OCI-LY3 (cell line): ENCODE data around the gene CCSER2.

Experiments used
- H2AFZ ChIP-seq: fragments of 200-600, 300-600 bp; shearing (Covaris generic); 2 replicates; pipeline ENCODE4 v1.6.0; 2014; ENCODE audit warnings: antibody characterized with exemption, low read depth, low read length
- H3K27ac ChIP-seq: fragments of 200-600, 300-600 bp; sonication (generic); 2 replicates; pipeline ENCODE4 v1.5.1; 2014; ENCODE audit warnings: mild to moderate bottlenecking, low read length, moderate library complexity, mixed read lengths
- H3K27me3 ChIP-seq: fragments of 200-600, 300-600 bp; sonication (generic); 2 replicates; pipeline ENCODE4 v1.6.1; 2014; ENCODE audit warnings: low read depth, low read length, mixed read lengths
- H3K36me3 ChIP-seq: fragments of 200-600, 300-600 bp; sonication (generic); replicated peaks from 2 replicates; pipeline ENCODE3; 2014; ENCODE audit warnings: low read depth, low read length, mixed read lengths
- H3K4me1 ChIP-seq: fragments of 300-600, 200-600 bp; sonication (generic); 2 replicates; pipeline ENCODE4 v1.6.1; 2014; ENCODE audit warnings: low read length, mixed read lengths
- H3K4me2 ChIP-seq: fragments of 200-600, 300-600 bp; sonication (generic); 2 replicates; pipeline ENCODE4 v1.6.1; 2014; ENCODE audit warnings: low read length, mixed read lengths
- H3K4me3 ChIP-seq: fragments of 300-600, 200-600 bp; sonication (generic); 2 replicates; pipeline ENCODE4 v1.5.1; 2014; ENCODE audit warnings: antibody characterized with exemption, mild to moderate bottlenecking, low read length, moderate library complexity
- H3K79me2 ChIP-seq: fragments of 300-600, 200-600 bp; shearing (Covaris generic); 2 replicates; pipeline ENCODE4 v1.6.1; 2014; ENCODE audit warnings: mild to moderate bottlenecking, low read length, mixed read lengths
- H3K9ac ChIP-seq: fragments of 300-600, 200-600 bp; shearing (Covaris generic); 2 replicates; pipeline ENCODE4 v1.6.0; 2014; ENCODE audit warnings: mild to moderate bottlenecking, low read length, moderate library complexity
- H3K9me3 ChIP-seq: fragments of 200-600, 300-600 bp; shearing (Covaris generic); 2 replicates; pipeline ENCODE4 v1.6.1; 2014; ENCODE audit warnings: low read length, mixed read lengths; ENCODE audit not compliant: insufficient read depth
- H4K20me1 ChIP-seq: fragments of 200-600, 300-600 bp; sonication (generic); 2 replicates; pipeline ENCODE4 v1.6.1; 2016; ENCODE audit warnings: low read length, mixed read lengths; ENCODE audit not compliant: insufficient read depth
- EZH2phosphoT487 ChIP-seq: fragments of 200-600 bp; shearing (Covaris generic); IDR thresholded peaks from 2 replicates; pipeline ENCODE4 v1.6.1; 2018; ENCODE audit warnings: antibody characterized with exemption, mixed run types, low read depth
- TF ChIP-seq, protein P1 (sequence below): fragments of 200-600, 300-600 bp; sonication (generic); IDR thresholded peaks from 2 replicates; pipeline ENCODE4 v1.5.1; 2014; ENCODE audit warnings: antibody characterized with exemption, low read length, low read depth

Gene CCSER2

DNA sequence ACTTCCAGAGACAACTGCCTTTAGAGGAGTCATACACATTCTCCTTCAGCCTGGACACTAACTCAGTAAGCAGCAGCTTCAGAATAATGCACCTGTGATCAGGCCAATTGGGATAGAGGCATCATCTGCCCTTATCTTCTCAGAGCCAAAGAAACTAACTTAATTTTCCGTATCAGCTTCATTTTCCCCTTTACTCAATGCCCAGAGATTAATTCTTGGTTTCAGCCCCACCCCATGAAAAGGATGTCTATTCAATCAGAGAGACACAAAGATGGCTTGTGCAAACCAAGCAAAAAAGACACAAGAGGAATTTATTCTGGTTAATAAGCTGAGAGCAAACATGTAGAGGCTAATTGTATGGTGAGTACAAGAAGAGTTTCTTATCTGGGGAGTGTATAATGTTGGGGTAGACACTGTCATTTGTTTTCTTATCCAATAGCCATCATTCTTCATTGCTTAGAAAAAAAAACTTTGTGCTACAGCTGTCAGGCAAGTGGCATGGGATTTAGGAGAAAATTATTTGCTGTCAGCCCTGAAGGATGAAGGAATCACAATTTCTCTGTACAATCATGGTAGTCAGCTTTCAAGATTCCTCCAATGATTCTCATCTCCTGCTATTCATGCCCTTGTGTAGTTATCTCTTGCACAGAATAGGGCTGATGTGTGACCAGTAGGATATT is 38.7 kb upstream of the CCSER2 start:
- Histone ChIP-seq H4K20me1 (no peaks in the 10 kb centered on the region), H3K4me2 (no peak overlapping the region), H3K36me3 (no peaks in the 10 kb centered on the region), H2AFZ (no peak overlapping the region), H3K27me3 (peaks cover 22% of the 10 kb centered on the region), H3K4me1 (peaks cover 3% of the 10 kb centered on the region; the same call in 1 of the 2 replicates), H3K79me2 (no peaks in the 10 kb centered on the region), H3K9ac (no peak overlapping the region), H3K27ac (no peak overlapping the region), H3K4me3 (no peak overlapping the region), H3K9me3 (no peaks in the 10 kb centered on the region)
- TF ChIP-seq, protein P1, sequence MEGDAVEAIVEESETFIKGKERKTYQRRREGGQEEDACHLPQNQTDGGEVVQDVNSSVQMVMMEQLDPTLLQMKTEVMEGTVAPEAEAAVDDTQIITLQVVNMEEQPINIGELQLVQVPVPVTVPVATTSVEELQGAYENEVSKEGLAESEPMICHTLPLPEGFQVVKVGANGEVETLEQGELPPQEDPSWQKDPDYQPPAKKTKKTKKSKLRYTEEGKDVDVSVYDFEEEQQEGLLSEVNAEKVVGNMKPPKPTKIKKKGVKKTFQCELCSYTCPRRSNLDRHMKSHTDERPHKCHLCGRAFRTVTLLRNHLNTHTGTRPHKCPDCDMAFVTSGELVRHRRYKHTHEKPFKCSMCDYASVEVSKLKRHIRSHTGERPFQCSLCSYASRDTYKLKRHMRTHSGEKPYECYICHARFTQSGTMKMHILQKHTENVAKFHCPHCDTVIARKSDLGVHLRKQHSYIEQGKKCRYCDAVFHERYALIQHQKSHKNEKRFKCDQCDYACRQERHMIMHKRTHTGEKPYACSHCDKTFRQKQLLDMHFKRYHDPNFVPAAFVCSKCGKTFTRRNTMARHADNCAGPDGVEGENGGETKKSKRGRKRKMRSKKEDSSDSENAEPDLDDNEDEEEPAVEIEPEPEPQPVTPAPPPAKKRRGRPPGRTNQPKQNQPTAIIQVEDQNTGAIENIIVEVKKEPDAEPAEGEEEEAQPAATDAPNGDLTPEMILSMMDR = no peak
- no peak for TF ChIP-seq EZH2phosphoT487

GRCh38 chr10:84290235-84290634 is 38.2 kb upstream of the CCSER2 start:
- Histone ChIP-seq H3K4me2 (no peak overlapping the region), H3K4me3 (no peak overlapping the region), H2AFZ (no peak overlapping the region), H3K9ac (no peak overlapping the region), H3K79me2 (no peaks in the 10 kb centered on the region), H3K4me1 (peaks cover 3% of the 10 kb centered on the region; the same call in 1 of the 2 replicates), H4K20me1 (no peaks in the 10 kb centered on the region), H3K36me3 (no peaks in the 10 kb centered on the region), H3K9me3 (no peaks in the 10 kb centered on the region), H3K27me3 (peaks cover 22% of the 10 kb centered on the region), H3K27ac (no peak overlapping the region)
- no peak for TF ChIP-seq EZH2phosphoT487
- TF ChIP-seq, protein P1 = no peak

DNA sequence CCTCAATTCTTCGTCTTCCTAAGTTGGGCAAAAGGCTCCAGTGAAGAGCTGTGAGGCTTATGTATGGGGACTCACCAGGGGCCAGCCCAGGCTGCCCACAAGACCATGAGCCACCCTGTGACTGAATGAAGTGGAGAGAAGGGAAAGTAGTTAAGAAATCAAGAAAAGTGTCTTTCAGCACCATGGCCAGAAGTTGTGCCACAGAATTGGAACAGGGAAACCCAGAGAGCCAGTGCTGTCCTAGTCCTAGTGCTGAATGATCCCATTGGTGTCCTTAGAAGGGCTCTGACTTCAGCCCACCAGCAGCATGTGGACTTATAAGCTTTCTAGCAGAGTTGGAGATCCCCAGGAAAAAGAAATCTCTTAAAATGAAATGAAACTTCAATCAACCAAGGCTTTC is 37.0 kb upstream of the CCSER2 start:
- Histone ChIP-seq H3K36me3 (no peaks in the 10 kb centered on the region), H3K4me2 (no peak overlapping the region), H4K20me1 (no peaks in the 10 kb centered on the region), H2AFZ (no peak overlapping the region), H3K27me3 (peaks cover 22% of the 10 kb centered on the region), H3K9me3 (no peaks in the 10 kb centered on the region), H3K4me1 (peaks cover 3% of the 10 kb centered on the region; the same call in 1 of the 2 replicates), H3K9ac (no peak overlapping the region), H3K4me3 (no peak overlapping the region), H3K79me2 (no peaks in the 10 kb centered on the region), H3K27ac (no peak overlapping the region)
- TF ChIP-seq, protein P1 = no peak
- no peak for TF ChIP-seq EZH2phosphoT487

- H3K9ac ChIP-seq = no peak overlapping the region
- no peaks in the 10 kb centered on the region for H3K79me2 ChIP-seq
- H3K4me3 ChIP-seq = no peak overlapping the region
- H3K9me3 ChIP-seq = no peaks in the 10 kb centered on the region
- H2AFZ ChIP-seq = no peak overlapping the region
- no peak overlapping the region for H3K4me2 ChIP-seq
- H3K27ac ChIP-seq = no peak overlapping the region
- H3K36me3 ChIP-seq = no peaks in the 10 kb centered on the region
- H3K27me3 ChIP-seq = peaks cover 22% of the 10 kb centered on the region
- no peak for TF ChIP-seq EZH2phosphoT487
- TF ChIP-seq, protein P1 = no peak
- no peaks in the 10 kb centered on the region for H4K20me1 ChIP-seq
- peaks cover 3% of the 10 kb centered on the region; the same call in 1 of the 2 replicates for H3K4me1 ChIP-seq
Observed at GRCh38 chr10:84292502-84292901, 35.9 kb upstream of the CCSER2 start.
